Measurements from ENCODE around the gene NPIPA5.

DNA sequence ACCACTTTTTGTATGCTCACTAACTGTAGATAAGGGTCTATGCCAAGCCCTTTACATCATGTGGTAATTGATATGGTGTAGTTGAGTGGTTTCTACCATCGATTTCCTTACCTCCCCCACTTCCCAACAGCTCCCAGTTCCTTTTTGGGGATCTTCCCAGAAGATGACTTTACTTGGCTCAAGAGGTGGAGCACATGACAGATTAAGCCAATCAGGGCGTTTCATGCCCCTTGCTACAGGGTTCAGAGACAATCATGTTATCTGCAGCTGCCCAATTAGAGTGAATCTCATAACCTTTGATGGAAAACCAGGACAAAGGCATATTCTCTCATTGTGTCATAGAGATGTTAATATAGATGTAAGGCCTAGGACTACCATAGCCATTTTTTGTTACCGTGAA is 40.1 kb upstream of the NPIPA5 start:
- TF ChIP-seq, protein P1, sequence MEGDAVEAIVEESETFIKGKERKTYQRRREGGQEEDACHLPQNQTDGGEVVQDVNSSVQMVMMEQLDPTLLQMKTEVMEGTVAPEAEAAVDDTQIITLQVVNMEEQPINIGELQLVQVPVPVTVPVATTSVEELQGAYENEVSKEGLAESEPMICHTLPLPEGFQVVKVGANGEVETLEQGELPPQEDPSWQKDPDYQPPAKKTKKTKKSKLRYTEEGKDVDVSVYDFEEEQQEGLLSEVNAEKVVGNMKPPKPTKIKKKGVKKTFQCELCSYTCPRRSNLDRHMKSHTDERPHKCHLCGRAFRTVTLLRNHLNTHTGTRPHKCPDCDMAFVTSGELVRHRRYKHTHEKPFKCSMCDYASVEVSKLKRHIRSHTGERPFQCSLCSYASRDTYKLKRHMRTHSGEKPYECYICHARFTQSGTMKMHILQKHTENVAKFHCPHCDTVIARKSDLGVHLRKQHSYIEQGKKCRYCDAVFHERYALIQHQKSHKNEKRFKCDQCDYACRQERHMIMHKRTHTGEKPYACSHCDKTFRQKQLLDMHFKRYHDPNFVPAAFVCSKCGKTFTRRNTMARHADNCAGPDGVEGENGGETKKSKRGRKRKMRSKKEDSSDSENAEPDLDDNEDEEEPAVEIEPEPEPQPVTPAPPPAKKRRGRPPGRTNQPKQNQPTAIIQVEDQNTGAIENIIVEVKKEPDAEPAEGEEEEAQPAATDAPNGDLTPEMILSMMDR (IDR thresholded peaks at IDR 0.05): no peak
- TF ChIP-seq POLR2A (IDR thresholded peaks at IDR 0.05): no peak
